Measurements from ENCODE around the gene DHRS3. TPM values are rescaled to one million over a fixed set of nuclear protein-coding genes. Genes with fewer than 3 reads are reported as not detected.

DHRS3 gene
- total and polyA plus RNA-seq, 2 of the 13 experiments (the other 11 are each of a cell fraction or from before 2014, with no cell fraction given): 48.5 to 90.5 TPM

GRCh38 chr1:12548973-12549459 lies 69.0 kb downstream of the DHRS3 start (continued):
- no peak for TF ChIP-seq GATAD2A (CRISPR knock-in tag; IDR thresholded peaks at IDR 0.05)
- no peak for TF ChIP-seq MEIS1 (CRISPR knock-in tag; IDR thresholded peaks at IDR 0.05; ENCODE audit: borderline replicate concordance)
- no peak for TF ChIP-seq PITX1 (CRISPR knock-in tag; IDR thresholded peaks at IDR 0.05)
- TF ChIP-seq ZSCAN9 (CRISPR knock-in tag; IDR thresholded peaks at IDR 0.05; ENCODE audit: borderline replicate concordance): no peak
- TF ChIP-seq CREB3 (CRISPR knock-in tag; IDR thresholded peaks at IDR 0.05): no peak
- TF ChIP-seq GPN1 (CRISPR knock-in tag; IDR thresholded peaks at IDR 0.05; ENCODE audit: borderline replicate concordance): no peak
- TF ChIP-seq ZNF704 (CRISPR knock-in tag; IDR thresholded peaks at IDR 0.05; ENCODE audit: borderline replicate concordance): no peak
- TF ChIP-seq TBX2 (CRISPR knock-in tag; IDR thresholded peaks at IDR 0.05; ENCODE audit: borderline replicate concordance): no peak
- TF ChIP-seq SRY (CRISPR knock-in tag; IDR thresholded peaks at IDR 0.05): no peak
- TF ChIP-seq, protein P1, sequence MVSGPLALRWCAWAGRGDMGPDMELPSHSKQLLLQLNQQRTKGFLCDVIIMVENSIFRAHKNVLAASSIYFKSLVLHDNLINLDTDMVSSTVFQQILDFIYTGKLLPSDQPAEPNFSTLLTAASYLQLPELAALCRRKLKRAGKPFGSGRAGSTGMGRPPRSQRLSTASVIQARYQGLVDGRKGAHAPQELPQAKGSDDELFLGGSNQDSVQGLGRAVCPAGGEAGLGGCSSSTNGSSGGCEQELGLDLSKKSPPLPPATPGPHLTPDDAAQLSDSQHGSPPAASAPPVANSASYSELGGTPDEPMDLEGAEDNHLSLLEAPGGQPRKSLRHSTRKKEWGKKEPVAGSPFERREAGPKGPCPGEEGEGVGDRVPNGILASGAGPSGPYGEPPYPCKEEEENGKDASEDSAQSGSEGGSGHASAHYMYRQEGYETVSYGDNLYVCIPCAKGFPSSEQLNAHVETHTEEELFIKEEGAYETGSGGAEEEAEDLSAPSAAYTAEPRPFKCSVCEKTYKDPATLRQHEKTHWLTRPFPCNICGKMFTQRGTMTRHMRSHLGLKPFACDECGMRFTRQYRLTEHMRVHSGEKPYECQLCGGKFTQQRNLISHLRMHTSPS (CRISPR knock-in tag; IDR thresholded peaks at IDR 0.05; ENCODE audit: low read depth): no peak
- TF ChIP-seq, protein P2, sequence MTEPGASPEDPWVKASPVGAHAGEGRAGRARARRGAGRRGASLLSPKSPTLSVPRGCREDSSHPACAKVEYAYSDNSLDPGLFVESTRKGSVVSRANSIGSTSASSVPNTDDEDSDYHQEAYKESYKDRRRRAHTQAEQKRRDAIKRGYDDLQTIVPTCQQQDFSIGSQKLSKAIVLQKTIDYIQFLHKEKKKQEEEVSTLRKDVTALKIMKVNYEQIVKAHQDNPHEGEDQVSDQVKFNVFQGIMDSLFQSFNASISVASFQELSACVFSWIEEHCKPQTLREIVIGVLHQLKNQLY (CRISPR knock-in tag; IDR thresholded peaks at IDR 0.05): no peak
- TF ChIP-seq ZBTB1 (CRISPR knock-in tag; IDR thresholded peaks at IDR 0.05; ENCODE audit: borderline replicate concordance): no peak
- no peak for TF ChIP-seq ZNF577 (CRISPR knock-in tag; IDR thresholded peaks at IDR 0.05; ENCODE audit: borderline replicate concordance, low read depth)
- no peak for TF ChIP-seq ZNF33A (CRISPR knock-in tag; IDR thresholded peaks at IDR 0.05; ENCODE audit: borderline replicate concordance)
- no peak for TF ChIP-seq ATRX (CRISPR knock-in tag; IDR thresholded peaks at IDR 0.05; ENCODE audit: borderline replicate concordance)
- TF ChIP-seq HMGXB4 (CRISPR knock-in tag; IDR thresholded peaks at IDR 0.05; ENCODE audit: borderline replicate concordance in 1 of 2, low read depth in 1 of 2): no peak
- no peak for TF ChIP-seq ISL2 (CRISPR knock-in tag; IDR thresholded peaks at IDR 0.05)
- no peak for TF ChIP-seq MTF1 (CRISPR knock-in tag; IDR thresholded peaks at IDR 0.05)
- no peak for TF ChIP-seq GZF1 (CRISPR knock-in tag; IDR thresholded peaks at IDR 0.05)
- TF ChIP-seq GATA4 (IDR thresholded peaks at IDR 0.05; ENCODE audit: borderline replicate concordance, low read depth): no peak
- TF ChIP-seq ZSCAN5A (CRISPR knock-in tag; IDR thresholded peaks at IDR 0.05; ENCODE audit: borderline replicate concordance): no peak
